GM12872 (cell line): Measurements from ENCODE around the gene HTR7.

Experiments used
- CTCF ChIP-seq: IDR thresholded peaks from 3 replicates; pipeline ENCODE4 v1.5.1; 2011; ENCODE audit warnings: low read depth, mild to moderate bottlenecking, low read length, moderate library complexity; ENCODE audit not compliant: insufficient read depth

Gene HTR7

DNA sequence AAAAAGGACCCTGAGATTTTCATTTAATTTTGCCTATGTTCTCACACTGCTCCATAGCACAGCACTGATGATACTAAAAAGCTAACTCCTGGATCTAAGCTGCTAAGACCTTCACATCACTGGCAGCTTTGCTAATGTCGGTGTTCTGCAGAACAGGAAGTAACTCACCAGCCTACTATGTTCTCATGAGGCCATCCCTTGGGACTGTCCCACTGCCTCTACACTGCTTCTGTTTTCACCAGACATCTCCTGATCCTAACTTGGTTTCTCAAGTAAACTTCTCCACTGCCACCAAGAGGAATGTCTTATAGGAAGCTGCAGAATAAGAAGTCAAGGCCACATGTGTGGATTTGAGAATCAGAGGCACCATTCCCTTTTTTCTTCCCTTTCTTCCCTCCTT, 15.1 kb downstream of the HTR7 start:
- TF ChIP-seq CTCF, result no peak

DNA sequence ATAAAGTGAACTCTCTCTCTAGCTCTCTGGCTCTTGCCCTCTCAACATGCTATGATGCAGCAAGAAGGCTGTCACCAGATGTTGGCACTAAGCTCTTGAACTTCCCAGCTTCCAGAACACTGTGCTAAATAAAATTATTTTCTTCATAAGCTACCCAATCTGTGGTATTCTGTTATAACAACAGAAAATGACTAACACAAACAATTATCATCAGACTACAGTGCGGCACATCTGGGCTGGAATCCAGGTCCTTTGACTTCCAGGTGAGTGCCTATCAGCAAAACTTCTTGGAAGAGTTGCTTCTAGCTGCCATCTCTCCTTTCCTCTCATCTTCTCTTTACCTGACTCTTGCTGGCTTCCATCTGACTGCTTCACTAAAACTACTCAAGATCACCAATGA, 20.4 kb downstream of the HTR7 start:
- TF ChIP-seq CTCF, result no peak

GRCh38 chr10:90834326-90834725, 23.5 kb downstream of the HTR7 start:
- no peak for TF ChIP-seq CTCF

DNA sequence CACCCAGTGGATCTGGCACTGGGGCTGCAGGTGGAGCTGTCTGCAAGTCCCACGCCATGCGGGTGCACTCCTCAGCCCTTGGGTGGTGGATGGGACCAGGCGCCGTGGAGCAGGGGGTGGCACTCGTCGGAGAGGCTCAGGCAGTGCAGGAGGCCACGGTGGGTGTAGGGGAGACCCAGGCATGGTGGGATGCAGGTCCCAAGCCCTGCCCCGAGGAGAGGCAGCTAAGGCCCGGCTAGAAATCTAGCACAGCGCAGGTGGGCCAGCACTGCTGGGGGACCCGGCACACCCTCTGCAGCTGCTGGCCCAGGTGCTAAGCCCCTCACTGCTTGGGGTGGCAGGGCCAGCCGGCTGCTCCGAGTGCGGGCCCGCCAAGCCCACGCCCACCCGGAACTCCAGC, 25.7 kb downstream of the HTR7 start:
- TF ChIP-seq CTCF, result no peak

- no peak for TF ChIP-seq CTCF
Observed at GRCh38 chr10:90822508-90822907, 35.3 kb downstream of the HTR7 start.

DNA sequence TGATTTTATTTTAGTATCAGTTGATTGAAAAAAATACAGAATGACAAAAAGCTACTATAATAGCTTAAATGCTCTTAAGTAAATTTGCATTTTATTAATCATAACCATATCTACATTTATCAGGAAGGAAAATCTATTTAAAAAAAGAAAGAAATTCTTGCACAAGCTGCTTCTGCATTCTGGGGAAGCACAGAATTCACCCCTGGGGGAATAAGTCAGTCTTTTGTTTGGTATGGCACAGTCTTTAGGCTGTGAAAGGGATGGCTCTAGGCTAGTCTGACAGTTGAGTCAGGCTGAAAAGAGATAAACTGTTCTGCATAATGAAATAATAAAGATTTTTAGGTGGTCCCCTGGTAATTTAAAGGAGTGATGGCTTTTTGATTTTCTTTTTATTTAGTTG, 37.9 kb downstream of the HTR7 start:
- TF ChIP-seq CTCF, result no peak

DNA sequence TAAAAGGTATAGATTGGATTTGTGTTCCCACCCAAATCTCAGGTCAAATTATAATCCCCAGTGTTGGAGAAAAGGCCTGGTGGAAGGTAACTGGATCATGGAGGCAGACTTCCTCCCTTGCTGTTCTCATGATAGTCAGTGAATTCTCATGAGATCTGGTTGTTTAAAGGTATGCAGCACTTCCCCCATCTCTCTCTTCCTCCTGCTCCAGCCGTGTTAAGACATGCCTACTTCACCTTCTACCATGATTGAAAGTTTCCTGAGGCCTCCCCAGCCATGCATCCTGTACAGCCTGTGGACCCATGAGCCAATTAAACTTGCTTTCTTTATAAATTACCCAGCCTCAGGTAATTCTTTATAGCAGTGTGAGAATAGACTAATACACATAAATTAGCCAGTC, 39.1 kb downstream of the HTR7 start:
- no peak for TF ChIP-seq CTCF
